Measurements from ENCODE around the gene PLXNA3.

DNA sequence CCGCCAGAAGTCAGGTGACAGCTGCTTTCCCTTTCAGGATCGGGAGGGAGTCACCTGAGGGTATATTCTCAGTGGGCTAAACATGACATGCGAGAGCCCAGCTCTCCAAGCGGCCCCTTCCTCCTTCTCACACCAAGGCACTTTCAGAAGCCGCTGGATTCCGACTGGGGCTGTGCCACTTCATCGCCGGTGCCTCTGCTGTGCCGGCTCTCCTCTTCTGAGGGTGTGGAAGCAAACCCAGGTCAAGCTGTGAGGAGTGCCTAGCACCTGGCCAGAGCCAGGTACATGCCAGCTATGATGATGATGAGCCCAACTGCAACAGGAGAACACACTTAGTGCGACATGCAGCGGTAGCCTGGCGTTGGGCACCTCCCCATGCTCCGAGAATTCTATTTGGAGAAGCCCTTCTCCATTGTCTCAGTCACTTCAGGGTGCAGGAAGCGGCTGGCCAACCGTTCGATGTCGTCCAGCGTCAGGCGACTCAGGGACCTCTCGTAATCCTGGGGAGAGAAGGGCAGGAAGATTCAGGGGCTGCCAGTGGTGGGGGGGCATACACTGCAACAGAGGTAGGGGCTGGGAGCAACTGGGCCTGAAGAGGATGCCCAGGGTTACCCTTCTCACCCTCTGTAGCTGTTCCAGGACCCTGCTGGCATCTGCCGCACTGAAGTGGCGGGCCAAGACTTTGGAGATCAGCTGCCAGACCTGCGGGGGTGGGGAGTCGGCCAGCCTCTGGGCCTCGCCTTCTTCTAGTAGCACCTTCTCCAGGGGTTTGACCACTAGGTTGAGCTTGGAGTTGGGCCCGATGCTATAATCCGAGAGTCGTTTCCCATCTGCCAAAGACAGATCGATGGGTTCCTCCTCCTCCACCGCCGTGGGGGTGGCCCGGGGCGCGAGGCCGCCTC lies 27.3 kb downstream of the PLXNA3 start:
- TF ChIP-seq POLR2A (IDR thresholded peaks at IDR 0.05; ENCODE audit: low read depth, low read length) (no peak), TAF1 (IDR thresholded peaks at IDR 0.05; ENCODE audit: borderline replicate concordance, low read depth, low read length) (no peak), POLR2AphosphoS5 (IDR thresholded peaks at IDR 0.05; ENCODE audit: low read depth, low read length) (no peak)

Measured in GM12892 (cell line).